HTR-8/SVneo (cell line): ENCODE data around the gene AUTS2.
A peak's percentile ranks its signal among the peaks of the same experiment; 100 is the strongest.

Source experiments
- DNase-seq: peaks from one replicate; pipeline ENCODE4 v3.0.0; 2011; ENCODE audit warnings: low spot score, mixed read lengths; ENCODE audit not compliant: insufficient read length
- FAIRE-seq: peaks from 2 replicates; lab custom pipeline; 2011; peaks lifted over from hg19 to GRCh38; lab: Jason Lieb, UNC

AUTS2 gene

DNA sequence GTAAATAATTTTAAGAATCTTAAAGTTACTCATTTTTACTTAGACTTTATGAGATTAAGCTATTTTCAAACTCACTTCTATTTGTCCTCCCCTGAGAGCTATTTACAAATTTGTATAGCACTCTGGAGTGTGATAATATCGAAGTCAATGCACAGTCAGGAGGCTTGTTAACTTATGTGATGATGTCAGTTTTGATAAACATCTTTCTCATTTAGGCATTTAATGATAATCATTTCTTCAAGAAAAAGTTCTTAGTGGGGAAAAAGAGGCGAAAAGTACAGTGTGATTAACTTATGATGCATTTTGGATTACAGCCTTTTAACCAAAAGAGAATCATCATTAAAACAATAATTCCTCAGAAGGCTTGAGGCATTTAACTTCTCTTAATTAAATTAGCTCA lies 468.6 kb downstream of the AUTS2 start:
- DNase-seq (no peak), FAIRE-seq (no peak)

DNA sequence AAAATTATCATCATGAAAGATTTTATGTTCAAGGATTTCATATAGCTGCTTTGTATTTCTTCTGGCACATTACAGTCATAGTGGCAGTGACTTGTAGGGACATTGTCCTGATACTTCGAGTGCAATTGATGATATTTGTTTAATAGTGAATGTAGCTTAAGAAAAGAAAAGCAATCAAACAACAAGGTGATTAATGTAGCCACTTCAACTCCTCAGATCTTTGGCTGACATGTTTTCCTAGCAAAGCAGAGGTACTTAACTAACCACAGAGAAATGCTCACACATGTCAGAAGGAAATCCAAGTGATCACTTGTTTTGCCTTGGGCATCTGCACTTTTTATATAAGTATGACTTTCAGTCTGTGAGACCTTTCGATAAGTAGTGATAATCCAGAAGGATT lies 470.3 kb downstream of the AUTS2 start:
- no peak for DNase-seq
- no peak for FAIRE-seq

DNA sequence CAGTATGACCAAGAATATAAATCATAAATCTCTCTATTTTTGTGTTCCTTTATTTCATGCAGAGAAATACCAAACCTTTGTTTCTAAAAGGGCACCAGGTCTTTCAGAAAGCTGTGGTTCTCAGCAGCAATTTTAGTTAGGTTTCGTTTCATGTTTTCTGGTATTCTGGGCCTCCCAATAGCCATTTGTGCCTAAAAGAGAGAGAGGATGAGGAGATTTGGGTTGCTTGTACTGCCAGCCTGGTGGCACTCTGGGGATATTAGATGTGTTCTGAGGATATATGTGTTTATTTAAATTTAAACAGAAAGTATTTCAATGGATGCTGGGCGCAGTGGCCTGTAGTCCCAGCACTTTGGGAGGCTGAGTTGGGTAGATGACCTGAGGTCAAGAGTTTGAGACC lies 471.7 kb downstream of the AUTS2 start:
- DNase-seq (no peak), FAIRE-seq (no peak)

DNA sequence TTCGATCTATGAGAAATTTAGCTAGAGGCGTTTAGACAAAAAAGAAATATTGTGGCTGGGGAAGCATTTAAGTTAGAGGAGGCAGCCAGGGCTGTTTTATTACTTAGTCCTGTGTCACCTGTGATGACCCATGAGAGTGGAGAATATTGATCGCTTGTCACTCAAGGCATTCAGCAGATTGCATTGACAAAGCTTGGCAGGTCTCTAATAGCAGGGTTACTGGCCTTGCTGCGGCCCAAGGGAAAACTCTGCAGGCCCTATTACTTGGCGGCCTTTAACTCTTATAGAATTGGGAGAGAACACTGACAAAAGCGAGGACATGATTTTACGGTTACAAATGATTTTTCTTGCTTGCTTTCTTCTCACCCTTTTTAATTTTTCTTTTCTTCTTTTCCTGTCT lies 473.5 kb downstream of the AUTS2 start:
- DNase-seq (no peak), FAIRE-seq (no peak)

DNA sequence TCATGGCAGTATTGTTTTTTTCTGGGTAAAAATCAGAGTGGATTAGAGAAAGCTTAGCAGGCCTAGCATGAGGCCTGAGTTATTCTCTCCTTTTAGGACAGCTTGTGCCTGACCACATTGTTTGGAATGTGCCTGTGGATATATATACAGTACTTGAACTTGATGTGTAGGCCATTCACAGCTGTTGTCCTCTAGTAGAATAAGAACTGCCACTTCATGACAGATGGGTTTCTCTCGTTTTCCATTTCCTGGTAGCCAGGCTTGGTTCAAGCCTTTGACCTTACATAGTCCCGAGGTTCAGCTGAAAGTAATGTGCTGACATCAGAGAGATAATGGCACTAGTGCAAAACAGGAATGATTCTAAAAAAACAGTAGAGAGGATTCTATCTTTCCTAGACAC lies 473.9 kb downstream of the AUTS2 start:
- DNase-seq (peak; percentile 13), FAIRE-seq (no peak)

DNA sequence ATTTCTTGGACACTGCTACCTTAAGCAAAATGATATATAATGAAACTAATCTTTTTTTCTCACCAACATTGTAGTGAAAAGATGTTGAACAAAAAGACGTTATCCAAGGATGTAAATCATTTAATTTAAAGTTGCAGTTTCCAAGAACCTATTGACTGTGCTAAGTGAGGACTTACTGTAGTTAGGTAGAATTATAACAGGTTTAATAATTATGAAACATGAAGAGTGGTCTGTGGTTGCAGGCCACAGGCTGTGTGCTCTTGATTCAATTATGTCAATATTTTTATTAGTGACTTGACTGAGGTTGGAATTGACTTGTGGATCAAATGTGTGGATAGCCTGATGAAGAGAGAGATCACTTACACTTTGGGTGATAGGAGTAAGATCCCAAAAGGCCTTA lies 478.1 kb downstream of the AUTS2 start:
- FAIRE-seq: no peak
- DNase-seq: no peak

DNA sequence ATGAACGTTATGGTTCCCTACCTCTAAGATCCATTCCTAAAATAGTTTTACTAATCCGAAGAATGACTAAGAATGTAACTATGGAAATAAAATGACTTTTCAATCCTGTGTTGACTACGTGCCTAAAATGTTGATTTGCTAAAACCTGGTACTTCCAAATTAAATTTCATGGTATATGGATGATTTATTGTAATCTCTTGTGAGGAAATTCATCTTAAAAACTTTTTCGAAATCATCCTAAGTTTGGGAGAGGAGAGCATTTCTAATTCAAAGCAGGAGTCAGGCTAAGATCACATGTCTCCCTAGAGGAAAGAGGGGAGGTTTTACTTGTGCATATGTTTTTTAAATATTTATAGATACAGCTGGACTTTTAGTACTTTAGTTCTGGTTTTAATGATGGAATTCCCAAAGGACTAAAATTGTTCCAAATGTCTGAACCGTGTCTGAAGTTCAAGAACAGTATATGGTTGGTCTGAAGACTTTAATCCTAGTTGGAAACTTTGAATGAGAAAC lies 483.9 kb downstream of the AUTS2 start:
- DNase-seq: no peak
- FAIRE-seq: no peak

DNA sequence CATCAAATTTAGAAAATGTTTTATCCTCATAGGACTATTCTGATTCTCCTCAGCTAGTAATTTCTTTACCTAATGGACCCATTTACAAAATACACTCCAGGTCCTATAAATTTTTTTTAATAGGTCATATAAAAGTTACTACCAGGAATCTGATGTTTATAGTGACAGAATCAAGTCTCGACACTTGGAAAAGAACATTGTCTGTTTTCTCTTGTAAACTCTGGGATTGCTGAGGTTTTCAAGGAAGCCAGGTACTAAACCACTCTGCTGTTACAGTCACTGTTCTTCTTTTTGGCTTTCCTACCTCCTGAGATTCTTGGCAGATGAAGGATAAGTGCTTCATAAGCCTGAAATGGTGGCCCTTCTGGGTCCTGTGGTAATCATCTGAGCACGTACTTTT lies 493.1 kb downstream of the AUTS2 start:
- FAIRE-seq (no peak), DNase-seq (no peak)

DNA sequence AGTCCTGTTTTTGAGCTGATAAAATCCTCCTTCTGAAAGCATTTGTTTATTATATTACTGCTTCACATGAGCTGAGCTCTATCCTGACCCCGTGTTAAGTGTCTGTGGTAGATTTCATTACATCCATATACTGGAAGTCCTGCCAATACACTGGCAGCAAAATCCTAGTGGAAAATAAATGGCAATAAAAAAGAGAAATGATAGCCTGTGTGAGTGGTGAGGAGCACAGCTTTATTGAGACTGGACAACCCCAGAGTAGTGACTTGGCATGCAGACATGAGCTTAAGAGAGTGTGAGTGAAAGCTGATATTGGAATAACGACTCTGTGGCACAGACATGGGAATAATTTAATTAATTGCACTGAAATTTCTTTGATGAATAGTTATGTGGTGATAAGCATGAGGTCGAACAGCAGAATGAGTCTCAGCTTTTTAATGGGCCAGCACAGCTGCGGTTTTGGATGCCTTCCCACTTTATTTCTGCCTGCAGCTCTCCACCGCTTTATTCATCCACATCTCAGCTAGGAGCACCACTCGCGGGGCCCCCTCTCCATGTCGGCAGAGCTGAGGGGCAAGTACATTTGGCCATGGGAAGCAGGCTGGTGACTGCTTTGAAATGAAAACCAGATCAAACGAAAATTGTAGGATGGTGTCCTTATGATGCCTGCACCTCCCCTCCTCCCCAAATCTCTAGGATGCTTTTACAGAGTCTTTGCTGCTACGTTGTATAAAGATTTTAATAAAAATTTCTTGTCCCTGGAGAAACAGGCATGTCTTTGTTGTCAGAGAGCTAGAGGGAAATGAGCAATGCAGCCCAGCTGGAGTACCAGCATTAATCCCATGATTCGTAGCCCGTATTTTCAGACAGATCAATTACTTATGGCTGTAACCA lies 494.3 kb downstream of the AUTS2 start:
- DNase-seq (peak; percentile 11), FAIRE-seq (no peak)

DNA sequence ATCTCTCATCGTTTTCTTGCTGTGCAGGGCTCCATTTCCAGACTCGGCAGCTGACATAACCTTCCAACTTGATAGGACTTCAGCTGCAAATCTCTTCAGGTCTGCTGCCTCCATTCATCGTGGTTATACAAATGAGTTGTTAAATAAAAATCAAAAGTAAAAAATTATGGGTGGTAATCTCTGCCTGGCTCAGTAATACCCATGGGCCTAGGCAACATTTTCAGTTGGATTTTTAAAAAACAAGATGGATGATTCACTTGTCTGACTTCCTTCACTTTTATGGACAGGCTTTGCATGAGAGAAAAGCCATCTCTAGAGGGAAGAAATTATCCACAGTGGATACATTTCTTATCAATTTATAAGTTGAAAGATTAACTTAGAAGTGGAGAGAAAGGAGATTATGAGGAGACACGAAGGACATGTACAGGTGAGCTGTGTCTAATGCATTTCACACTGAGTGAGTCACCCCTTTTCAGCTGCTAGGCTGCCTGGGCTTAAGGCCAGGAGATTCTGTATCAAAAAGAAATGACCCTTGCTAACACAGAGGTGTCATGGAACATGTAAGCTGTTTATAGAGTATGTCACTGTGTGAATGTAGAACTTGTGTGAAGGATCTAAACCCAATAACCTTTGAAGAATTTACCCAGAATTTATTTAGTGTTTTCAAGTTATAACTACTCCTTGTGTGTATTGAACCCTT lies 495.1 kb downstream of the AUTS2 start:
- DNase-seq (no peak), FAIRE-seq (no peak)

DNA sequence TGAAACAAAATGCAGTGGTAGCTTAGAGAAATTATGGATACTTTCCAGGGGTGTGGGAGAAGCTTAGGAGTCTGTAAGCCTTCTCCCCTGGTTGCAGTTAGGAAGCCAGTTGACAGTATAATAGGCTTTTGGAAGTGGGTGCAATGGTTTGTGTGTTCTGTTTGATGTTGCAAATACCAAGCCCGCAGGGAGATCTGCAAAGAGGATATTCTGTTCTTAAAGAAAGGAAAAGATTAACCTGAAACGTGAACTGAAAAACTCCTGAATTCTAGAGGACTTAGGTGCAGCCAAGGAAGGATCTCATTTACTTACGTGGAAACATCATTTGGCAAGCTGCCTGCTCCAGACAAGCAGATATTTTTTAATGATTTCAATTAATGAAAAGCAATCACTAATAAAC lies 496.6 kb downstream of the AUTS2 start:
- DNase-seq (no peak), FAIRE-seq (no peak)

DNA sequence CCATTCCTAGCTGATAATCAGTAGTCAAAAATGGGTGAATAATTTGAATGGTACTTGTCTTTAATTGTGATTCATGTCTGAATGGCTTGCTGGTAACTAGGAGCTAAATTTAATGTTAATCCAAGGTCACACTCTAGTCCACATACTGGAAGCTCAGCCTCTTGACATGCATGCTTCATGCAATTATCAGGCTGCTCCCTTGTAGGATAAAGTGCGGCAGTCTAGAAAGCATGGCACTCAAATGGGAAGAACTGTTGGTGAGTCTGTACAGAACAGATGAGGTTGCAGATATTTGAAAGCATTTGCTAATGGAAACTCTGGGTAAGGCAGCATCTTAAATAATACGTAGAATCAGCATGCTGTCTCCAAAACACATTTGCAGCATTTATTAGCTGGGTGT lies 499.4 kb downstream of the AUTS2 start:
- FAIRE-seq (no peak), DNase-seq (no peak)

DNA sequence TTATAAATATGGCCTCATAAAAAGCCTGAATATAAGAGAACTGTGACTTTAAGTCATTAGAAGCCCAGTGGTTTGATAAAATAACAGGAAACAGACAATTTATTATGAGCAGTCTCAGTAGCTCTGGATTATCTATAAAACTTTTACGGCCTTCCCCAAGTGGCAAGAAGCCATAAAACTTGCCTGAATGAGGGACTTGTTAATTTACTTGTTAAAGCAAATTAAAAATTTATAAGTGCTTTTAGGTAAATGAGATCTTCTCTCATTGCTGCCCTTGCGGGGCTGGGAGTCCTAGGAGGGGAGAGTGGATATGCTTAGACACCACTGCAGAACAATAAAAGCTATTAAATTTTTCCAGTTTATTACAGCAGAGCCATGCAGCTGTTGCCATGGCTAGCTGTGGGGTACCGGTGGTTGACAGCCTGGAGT lies 499.9 kb downstream of the AUTS2 start:
- no peak for DNase-seq

DNA sequence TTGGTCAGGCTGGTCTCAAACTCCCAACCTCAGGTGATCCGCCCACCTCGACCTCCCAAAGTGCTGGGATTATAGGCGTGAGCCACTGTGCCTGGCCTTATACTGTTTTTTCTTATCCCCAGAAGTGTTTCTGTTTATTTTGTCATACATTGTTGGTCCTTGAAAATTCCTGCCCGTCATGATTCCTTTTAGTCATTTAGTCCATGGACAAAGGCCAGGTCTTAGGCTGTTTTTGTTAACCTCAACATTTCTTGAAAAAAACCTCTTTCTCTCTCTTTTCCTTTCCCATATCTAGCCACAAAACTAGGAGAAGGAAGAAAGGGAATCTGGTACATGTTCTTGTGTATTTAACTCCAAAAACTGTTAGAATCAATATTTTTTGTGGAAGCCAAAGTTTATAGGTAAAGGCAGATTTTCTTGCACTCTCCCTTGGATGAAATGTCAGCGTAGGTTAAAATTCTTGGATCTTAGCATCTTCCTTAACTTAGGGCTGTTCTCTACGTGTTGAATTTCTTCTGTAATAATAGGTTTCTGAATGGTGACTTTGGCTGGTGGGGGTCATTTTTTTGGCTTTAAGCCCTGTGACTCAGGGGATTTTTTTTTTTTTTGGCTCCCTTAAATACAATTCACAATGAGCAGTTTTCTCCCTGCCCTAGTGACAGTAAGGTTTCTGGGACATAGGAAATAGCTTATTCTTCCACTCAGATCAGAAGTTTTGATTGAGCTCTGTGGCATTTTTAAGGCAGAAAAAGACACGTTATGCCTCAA lies 500.8 kb downstream of the AUTS2 start:
- no peak for DNase-seq
- FAIRE-seq: no peak

More for the DNA sequence above, 499.9 kb downstream of the AUTS2 start:
- FAIRE-seq: no peak

DNA sequence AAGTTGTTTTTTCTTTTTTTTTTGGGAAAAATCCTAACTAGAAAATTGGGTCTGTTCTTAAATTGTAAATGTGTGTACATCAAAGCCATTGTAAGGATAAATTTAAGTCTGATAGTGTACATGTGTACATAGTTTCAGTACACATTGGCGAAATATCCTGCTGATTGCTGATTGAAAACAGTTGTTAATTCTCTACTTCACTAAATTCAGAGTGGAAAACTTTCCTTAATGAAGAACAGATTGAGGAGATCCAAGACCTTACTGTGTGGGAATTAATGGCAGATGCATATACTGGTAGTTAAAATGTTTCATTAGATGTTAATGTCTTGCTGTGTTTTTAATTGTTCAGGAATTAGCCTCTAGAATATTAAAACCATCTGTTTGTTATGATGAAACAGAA lies 506.0 kb downstream of the AUTS2 start:
- FAIRE-seq: no peak
- DNase-seq: no peak

DNA sequence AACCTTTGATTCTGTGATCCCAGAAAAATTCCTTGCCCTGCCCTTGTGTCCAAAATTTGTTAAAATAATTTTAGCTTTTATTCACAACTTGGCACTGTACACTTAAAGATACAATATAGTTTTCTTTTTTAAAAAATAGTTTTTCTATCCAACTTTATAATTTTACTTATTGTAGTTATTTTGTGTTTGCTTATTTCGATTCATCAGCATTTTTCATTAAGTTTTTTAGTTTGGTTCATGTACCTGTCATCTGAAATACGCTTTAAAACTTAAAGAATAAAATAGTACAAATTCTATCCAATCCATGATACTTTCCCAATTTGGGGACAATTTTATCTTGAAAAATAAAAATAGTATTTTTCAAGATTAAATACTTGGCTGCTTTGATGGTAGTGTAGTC lies 514.8 kb downstream of the AUTS2 start:
- DNase-seq (no peak), FAIRE-seq (no peak)

DNA sequence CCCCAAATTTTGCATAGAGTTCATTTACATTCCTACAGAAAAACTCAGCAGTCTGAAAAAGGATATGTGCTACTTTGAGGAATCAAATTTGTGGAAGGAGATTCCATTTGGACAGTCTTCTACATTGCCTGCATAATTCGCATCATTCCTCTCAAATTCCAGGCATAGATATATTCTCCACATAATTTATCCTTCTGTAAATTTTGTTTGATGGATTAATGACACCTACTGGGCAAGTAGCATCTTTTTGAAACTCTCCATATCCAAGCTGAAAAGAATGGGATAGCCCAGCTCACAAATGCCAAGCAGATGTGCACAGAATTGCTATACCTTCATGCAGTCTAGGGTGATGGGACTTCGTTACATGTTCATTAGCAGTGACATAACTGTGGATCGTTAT lies 515.3 kb downstream of the AUTS2 start:
- FAIRE-seq (no peak), DNase-seq (no peak)

DNA sequence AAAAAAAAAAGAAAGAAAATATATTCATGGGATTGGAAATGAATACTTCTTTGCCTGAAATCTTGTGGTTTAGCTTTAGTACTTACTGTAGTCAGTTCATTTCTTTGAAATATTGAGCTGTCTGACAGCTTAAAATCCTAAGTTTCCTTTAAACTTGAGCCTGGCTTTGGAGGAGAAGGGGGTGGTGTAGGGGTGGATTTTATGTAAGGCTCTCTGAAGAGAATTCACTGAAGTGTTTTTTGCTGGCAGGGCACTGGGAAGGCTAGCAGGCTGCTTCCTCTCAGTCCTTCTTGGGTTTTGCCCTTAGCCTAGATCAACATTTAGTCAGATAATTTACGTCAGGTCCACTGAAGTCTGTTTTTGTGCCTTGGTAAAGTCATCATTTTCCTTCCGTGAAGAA lies 516.5 kb downstream of the AUTS2 start:
- FAIRE-seq: no peak
- no peak for DNase-seq

DNA sequence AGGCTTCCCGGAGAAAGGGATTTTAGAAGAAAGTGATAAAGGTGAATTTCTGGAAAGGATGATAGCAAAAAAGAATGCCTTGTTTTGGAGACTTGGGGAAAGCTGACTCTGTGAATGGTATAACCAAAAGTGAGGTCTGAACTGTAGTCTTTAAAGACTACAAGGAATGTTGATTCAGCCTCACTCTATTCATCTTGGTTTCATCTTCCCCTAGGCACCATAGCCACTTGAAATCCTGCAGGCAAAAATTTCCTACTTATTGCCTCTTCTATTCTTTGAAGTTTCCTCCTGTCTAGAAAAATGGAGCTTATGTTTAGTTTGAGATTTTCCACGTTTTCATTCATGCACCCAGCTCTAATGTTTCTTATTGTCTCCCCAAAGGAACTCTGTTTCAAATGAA lies 518.0 kb downstream of the AUTS2 start:
- DNase-seq: no peak
- FAIRE-seq: no peak

DNA sequence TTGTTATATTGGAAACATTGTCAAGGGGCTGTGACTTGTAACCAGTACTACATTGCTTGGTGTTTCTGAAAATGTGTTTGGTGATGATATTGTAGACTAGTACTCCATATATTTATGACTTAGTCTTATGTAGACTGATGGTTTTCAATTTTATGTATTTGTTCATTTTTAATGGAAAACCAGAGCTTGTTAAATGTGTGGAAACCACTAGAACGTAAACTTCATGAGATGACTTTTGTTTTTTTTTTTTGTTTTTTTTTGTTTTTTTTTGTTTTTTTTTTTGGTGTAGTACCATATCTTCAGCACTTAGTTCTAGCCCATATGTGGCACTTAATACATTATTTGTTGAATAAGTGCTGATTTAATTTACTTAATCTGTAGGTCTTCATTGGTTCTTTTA lies 518.6 kb downstream of the AUTS2 start:
- DNase-seq: no peak
- FAIRE-seq: no peak

DNA sequence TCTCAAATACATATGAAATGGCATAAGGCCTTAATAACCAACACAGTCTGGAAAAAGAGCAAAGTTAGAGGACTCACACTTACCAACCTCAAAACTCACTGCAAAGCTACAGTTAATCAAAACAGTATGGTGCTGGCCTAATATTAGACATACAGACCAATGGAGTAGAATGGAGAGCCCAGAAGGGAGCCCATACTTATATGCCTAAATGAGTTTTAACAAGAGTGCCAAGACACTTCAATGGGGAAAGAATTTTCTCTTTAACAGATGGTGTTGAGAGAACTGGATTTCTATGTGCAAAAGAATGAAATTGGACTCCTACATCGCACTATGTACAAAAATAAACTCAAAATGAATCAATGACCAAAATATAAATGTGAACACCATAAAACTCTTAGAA lies 522.6 kb downstream of the AUTS2 start:
- DNase-seq (no peak), FAIRE-seq (no peak)
